ENCODE results near the gene CLPSL1. TPM values are rescaled to one million over a fixed set of nuclear protein-coding genes. Genes with fewer than 3 reads are reported as not detected.

The CLPSL1 gene
- total RNA-seq, 1 experiment from 2014 or later: not detected

- H3K27me3 Mint-ChIP-seq (ENCODE audit: unreplicated experiment): peaks cover 44% of the 10 kb centered on the region
- H3K36me3 Mint-ChIP-seq (ENCODE audit: insufficient read depth, unreplicated experiment): no peaks in the 10 kb centered on the region
- peak overlapping the region; percentile 44 for H3K4me3 Mint-ChIP-seq (ENCODE audit: low read depth, unreplicated experiment)
- CTCF ChIA-PET: interaction anchor here (1.1 to 1.7 kb wide), 2 partner anchors 10 to 12 kb away, joined by 3 to 6 read pairs; no protein-coding TSS in a partner anchor
- BruUV-seq (replicated peaks): no TSS peak
- no peak overlapping the region for H3K27ac Mint-ChIP-seq (ENCODE audit: unreplicated experiment)
- peaks cover 29% of the 10 kb centered on the region for H3K4me1 Mint-ChIP-seq (ENCODE audit: low read depth, unreplicated experiment)
- no peaks in the 10 kb centered on the region for H3K9me3 Mint-ChIP-seq (ENCODE audit: low read depth, unreplicated experiment)
- TF ChIP-seq CTCF (IDR thresholded peaks at IDR 0.05; ENCODE audit: unreplicated experiment): no peak
- intact Hi-C loops (cut with micrococcal nuclease; ENCODE audit: unreplicated experiment): no loop called here
- DNase-seq: no peak
Observed at GRCh38 chr6:35786810-35787209, 6.0 kb downstream of the CLPSL1 start.

GRCh38 chr6:35787266-35788218 lies 6.7 kb downstream of the CLPSL1 start:
- CTCF ChIA-PET: interaction anchor here (0.6 to 1.7 kb wide), 5 partner anchors 9 to 1682 kb away, joined by 3 to 7 read pairs (median 3); no protein-coding TSS in a partner anchor
- H3K4me1 Mint-ChIP-seq (ENCODE audit: low read depth, unreplicated experiment): peaks cover 22% of the 10 kb centered on the region
- H3K4me3 Mint-ChIP-seq (ENCODE audit: low read depth, unreplicated experiment): peak overlapping the region; percentile 44
- H3K36me3 Mint-ChIP-seq (ENCODE audit: insufficient read depth, unreplicated experiment): no peaks in the 10 kb centered on the region
- no TSS peak for BruUV-seq (replicated peaks)
- no peak for DNase-seq
- no peak for TF ChIP-seq CTCF (IDR thresholded peaks at IDR 0.05; ENCODE audit: unreplicated experiment)
- H3K27me3 Mint-ChIP-seq (ENCODE audit: unreplicated experiment): peaks cover 47% of the 10 kb centered on the region
- H3K9me3 Mint-ChIP-seq (ENCODE audit: low read depth, unreplicated experiment): no peaks in the 10 kb centered on the region
- intact Hi-C loops (cut with micrococcal nuclease; ENCODE audit: unreplicated experiment): no loop called here
- H3K27ac Mint-ChIP-seq (ENCODE audit: unreplicated experiment): no peak overlapping the region

GRCh38 chr6:35788423-35788982 lies 7.7 kb downstream of the CLPSL1 start:
- no peaks in the 10 kb centered on the region for H3K36me3 Mint-ChIP-seq (ENCODE audit: insufficient read depth, unreplicated experiment)
- CTCF ChIA-PET: interaction anchor here (1.1 kb wide), 1 partner anchor 25 kb away, joined by 3 read pairs; no protein-coding TSS in a partner anchor
- H3K4me1 Mint-ChIP-seq (ENCODE audit: low read depth, unreplicated experiment): peaks cover 20% of the 10 kb centered on the region
- TF ChIP-seq CTCF (IDR thresholded peaks at IDR 0.05; ENCODE audit: unreplicated experiment): no peak
- no peak for DNase-seq
- no TSS peak for BruUV-seq (replicated peaks)
- intact Hi-C loops (cut with micrococcal nuclease; ENCODE audit: unreplicated experiment): no loop called here
- peaks cover 56% of the 10 kb centered on the region for H3K27me3 Mint-ChIP-seq (ENCODE audit: unreplicated experiment)
- H3K27ac Mint-ChIP-seq (ENCODE audit: unreplicated experiment): no peak overlapping the region
- H3K4me3 Mint-ChIP-seq (ENCODE audit: low read depth, unreplicated experiment): no peak overlapping the region
- H3K9me3 Mint-ChIP-seq (ENCODE audit: low read depth, unreplicated experiment): no peaks in the 10 kb centered on the region

- no peak overlapping the region for H3K4me3 Mint-ChIP-seq (ENCODE audit: low read depth, unreplicated experiment)
Observed at GRCh38 chr6:35790683-35791082, 9.9 kb downstream of the CLPSL1 start.

More at GRCh38 chr6:35790683-35791082, 9.9 kb downstream of the CLPSL1 start:
- H3K4me1 Mint-ChIP-seq (ENCODE audit: low read depth, unreplicated experiment): peaks cover 8% of the 10 kb centered on the region
- no peak overlapping the region for H3K27ac Mint-ChIP-seq (ENCODE audit: unreplicated experiment)
- H3K9me3 Mint-ChIP-seq (ENCODE audit: low read depth, unreplicated experiment): no peaks in the 10 kb centered on the region
- H3K36me3 Mint-ChIP-seq (ENCODE audit: insufficient read depth, unreplicated experiment): no peaks in the 10 kb centered on the region
- BruUV-seq (replicated peaks): no TSS peak
- DNase-seq: no peak
- TF ChIP-seq CTCF (IDR thresholded peaks at IDR 0.05; ENCODE audit: unreplicated experiment): no peak
- CTCF ChIA-PET: interaction anchor here (0.5 to 0.7 kb wide), 4 partner anchors 203 to 847 kb away, joined by 3 to 6 read pairs (median 4); no protein-coding TSS in a partner anchor
- peaks cover 65% of the 10 kb centered on the region for H3K27me3 Mint-ChIP-seq (ENCODE audit: unreplicated experiment)
- intact Hi-C loops (cut with micrococcal nuclease; ENCODE audit: unreplicated experiment): no loop called here

Data from Calu3 (cell line).